Fibroblast of the aortic adventitia (primary cell): Measurements from ENCODE around the gene CKAP5. TPM values are rescaled to one million over a fixed set of nuclear protein-coding genes. Genes with fewer than 3 reads are reported as not detected.

Experiments used
- DNase-seq: peaks from one replicate; pipeline ENCODE4 v3.0.0-alpha.2; 2010; ENCODE audit warnings: low read depth
- H3K4me3 ChIP-seq: 2 replicates; pipeline ENCODE4 v1.5.1; 2011; ENCODE audit warnings: low read depth, mild to moderate bottlenecking, control low read depth, low read length, moderate library complexity
- CTCF ChIP-seq: IDR thresholded peaks from 2 replicates; pipeline ENCODE4 v1.5.1; 2011; ENCODE audit warnings: mild to moderate bottlenecking, low read length, control low read depth, inconsistent platforms; ENCODE audit not compliant: insufficient read depth
- total RNA-seq: library from RNA; depleted of rRNA; stranded (reverse); fragments of >200 nt; gene quantifications from 2 replicates; pipeline ENCODE4 v1.2.3, GENCODE V29; 2012; ENCODE audit warnings: low replicate concordance

Gene CKAP5
- total RNA-seq, 1 donor, result 83.3 TPM

- DNase-seq, result peak; percentile 25
- no peak for TF ChIP-seq CTCF
- H3K4me3 ChIP-seq, result peak overlapping the region; percentile 85
These were observed 690 bp downstream of the CKAP5 start for GRCh38 chr11:46845440-46845739.

- no peak for DNase-seq
- TF ChIP-seq CTCF, result no peak
- H3K4me3 ChIP-seq, result no peak overlapping the region
These were observed 6.0 kb downstream of the CKAP5 start for GRCh38 chr11:46840116-46840515.

- no peak for TF ChIP-seq CTCF
- no peak overlapping the region for H3K4me3 ChIP-seq
- DNase-seq, result no peak
These were observed 7.6 kb downstream of the CKAP5 start for GRCh38 chr11:46838501-46838900.

- TF ChIP-seq CTCF, result no peak
- DNase-seq, result no peak
- no peak overlapping the region for H3K4me3 ChIP-seq
These were observed 8.2 kb downstream of the CKAP5 start for GRCh38 chr11:46837860-46838259.

GRCh38 chr11:46836870-46837269 is 9.2 kb downstream of the CKAP5 start:
- H3K4me3 ChIP-seq, result no peak overlapping the region
- TF ChIP-seq CTCF, result no peak
- no peak for DNase-seq

GRCh38 chr11:46836431-46836830 is 9.6 kb downstream of the CKAP5 start:
- no peak for DNase-seq
- TF ChIP-seq CTCF, result no peak
- H3K4me3 ChIP-seq, result no peak overlapping the region

- TF ChIP-seq CTCF, result no peak
- no peak for DNase-seq
- H3K4me3 ChIP-seq, result no peak overlapping the region
These were observed 10.2 kb downstream of the CKAP5 start for GRCh38 chr11:46835897-46836296.
